ENCODE measurements around the gene GMDS. TPM values are rescaled to one million over a fixed set of nuclear protein-coding genes. Genes with fewer than 3 reads are reported as not detected.

The GMDS gene
- total RNA-seq, 4 donors from 2014 or later, result 197 to 375 (median 215) TPM

- Histone ChIP-seq H3K27ac (no peak overlapping the region), H3K36me3 (no peaks in the 10 kb centered on the region), H3K27me3 (no peaks in the 10 kb centered on the region), H3K4me3 (no peak overlapping the region), H3K9me3 (no peaks in the 10 kb centered on the region), H3K4me1 (no peaks in the 10 kb centered on the region)
- TF ChIP-seq POLR2A (IDR thresholded peaks at IDR 0.05) (no peak), CTCF (IDR thresholded peaks at IDR 0.05) (no peak)
- no peak for DNase-seq
Observed at GRCh38 chr6:1851681-1852456, 393.5 kb downstream of the GMDS start.

- no peak for DNase-seq
- Histone ChIP-seq H3K27ac (no peak overlapping the region), H3K9me3 (no peaks in the 10 kb centered on the region)
Observed at GRCh38 chr6:1850840-1851157, 394.6 kb downstream of the GMDS start.

GRCh38 chr6:1850121-1850839, 395.1 kb downstream of the GMDS start:
- no peak for DNase-seq
- Histone ChIP-seq H3K4me3 (no peak overlapping the region), H3K9me3 (no peaks in the 10 kb centered on the region), H3K4me1 (no peaks in the 10 kb centered on the region), H3K27me3 (no peaks in the 10 kb centered on the region), H3K36me3 (no peaks in the 10 kb centered on the region), H3K27ac (no peak overlapping the region)
- TF ChIP-seq CTCF (IDR thresholded peaks at IDR 0.05) (no peak), POLR2A (IDR thresholded peaks at IDR 0.05) (no peak)

More at GRCh38 chr6:1850840-1851157, 394.6 kb downstream of the GMDS start:
- no peaks in the 10 kb centered on the region for H3K4me1 ChIP-seq
- H3K36me3 ChIP-seq, result no peaks in the 10 kb centered on the region
- H3K27me3 ChIP-seq, result no peaks in the 10 kb centered on the region
- H3K4me3 ChIP-seq, result no peak overlapping the region
- TF ChIP-seq POLR2A (IDR thresholded peaks at IDR 0.05) (no peak), CTCF (IDR thresholded peaks at IDR 0.05) (no peak)

- Histone ChIP-seq H3K27ac (no peak overlapping the region), H3K36me3 (no peaks in the 10 kb centered on the region), H3K4me3 (no peak overlapping the region), H3K27me3 (no peaks in the 10 kb centered on the region), H3K9me3 (no peaks in the 10 kb centered on the region), H3K4me1 (no peaks in the 10 kb centered on the region)
- TF ChIP-seq POLR2A (IDR thresholded peaks at IDR 0.05) (no peak), CTCF (IDR thresholded peaks at IDR 0.05) (no peak)
- no peak for DNase-seq
Observed at GRCh38 chr6:1849691-1850090, 395.7 kb downstream of the GMDS start.

GRCh38 chr6:1848752-1849151, 396.7 kb downstream of the GMDS start:
- no peaks in the 10 kb centered on the region for H3K36me3 ChIP-seq
- no peaks in the 10 kb centered on the region for H3K4me1 ChIP-seq
- no peaks in the 10 kb centered on the region for H3K9me3 ChIP-seq
- no peak overlapping the region for H3K27ac ChIP-seq
- no peaks in the 10 kb centered on the region for H3K27me3 ChIP-seq
- no peak overlapping the region for H3K4me3 ChIP-seq
- TF ChIP-seq POLR2A (IDR thresholded peaks at IDR 0.05) (no peak), CTCF (IDR thresholded peaks at IDR 0.05) (no peak)
- no peak for DNase-seq

All from Peyer's patch (tissue), 4 donors.